K562 (cell line): ENCODE results near the gene KCNN3. TPM values are rescaled to one million over a fixed set of nuclear protein-coding genes. Genes with fewer than 3 reads are reported as not detected.

ENCODE experiments used
- ATAC-seq: fragments of 200-7000 bp; cut with Tn5 transposase; 3 replicates; pipeline ENCODE4 v1.9.1; 2020; ENCODE audit warnings: moderate library complexity
- BruUV-seq: library from RNA; stranded (reverse); fragments of 400-500 nt; replicated peaks from 2 replicates; lab custom pipeline; 2021; lab: Mats Ljungman, UMichigan
- CTCF ChIA-PET: fragments of 300-600 bp; formaldehyde crosslinking; extraction: SDS; loops from one replicate; lab custom pipeline; 2021; ENCODE audit warnings: low intra/inter-chr PET ratio; lab: Yijun Ruan, JAX
- POLR2A ChIA-PET: fragments of 300-600, 350-650 bp; sonication (Branson Sonifier 250); formaldehyde crosslinking; extraction: SDS; loops from one replicate; lab custom pipeline; 2021; ENCODE audit warnings: antibody characterized with exemption, inconsistent platforms; lab: Yijun Ruan, JAX
- DNase-seq, 4 experiments: peaks; one replicate each; pipeline versions ENCODE4 v3.0.0 to v3.0.0-alpha.2; 2011 to 2018; ENCODE audit warnings: low spot score in 3 of 4, mixed read lengths in 3 of 4; ENCODE audit errors: extremely low read depth in 1 of 4
- FAIRE-seq: peaks from 2 replicates; lab custom pipeline; 2011; peaks lifted over from hg19 to GRCh38; lab: Jason Lieb, UNC
- H2AFZ ChIP-seq: 2 replicates; pipeline ENCODE4 v1.6.0; 2011; ENCODE audit warnings: low read depth, low read length, control low read depth, inconsistent platforms
- H3K27ac ChIP-seq: fragments of 200-600 bp; 3 replicates; pipeline ENCODE4 v1.8.0; 2011; ENCODE audit warnings: low read depth, mild to moderate bottlenecking, control low read depth, inconsistent platforms, low read length, moderate library complexity, mixed read lengths; ENCODE audit errors: extremely low read depth
- H3K27me3 ChIP-seq, 2 experiments: fragments of 300-600 bp in 1 of 2; 2 replicates in 1 of 2; 3 replicates in 1 of 2; pipeline versions ENCODE4 v1.6.0 to v1.8.0; 2011; ENCODE audit warnings: inconsistent platforms in 2 of 2, low read length in 2 of 2, mild to moderate bottlenecking in 1 of 2, mixed read lengths in 1 of 2, moderate library complexity in 1 of 2; ENCODE audit not compliant: control insufficient read depth in 2 of 2, insufficient read depth in 2 of 2
- H3K36me3 ChIP-seq: fragments of 300-600 bp; 3 replicates; pipeline ENCODE4 v1.8.0; 2011; ENCODE audit warnings: mild to moderate bottlenecking, low read length, inconsistent platforms; ENCODE audit not compliant: control insufficient read depth, insufficient read depth
- H3K4me1 ChIP-seq, 2 experiments: fragments of 200-600 bp in 1 of 2; replicated peaks in 1 of 2; 2 replicates in 1 of 2; 3 replicates in 1 of 2; pipeline versions ENCODE4 v1.5.1 to v1.8.0; 2011; ENCODE audit warnings: inconsistent platforms in 2 of 2, low read length in 2 of 2, mild to moderate bottlenecking in 1 of 2, mixed read lengths in 1 of 2, moderate library complexity in 1 of 2; ENCODE audit not compliant: control insufficient read depth in 2 of 2, insufficient read depth in 2 of 2
- H3K4me2 ChIP-seq: 2 replicates; pipeline ENCODE4 v1.6.1; 2011; ENCODE audit warnings: low read length, control low read depth, inconsistent platforms, mixed read lengths; ENCODE audit not compliant: insufficient read depth
- H3K4me3 ChIP-seq: fragments of 200-600 bp; sonication (generic), shearing (Covaris generic); 2 replicates; pipeline ENCODE4 v1.5.1; 2016; ENCODE audit warnings: control low read depth, inconsistent platforms
- H3K79me2 ChIP-seq: fragments of 200-600 bp; 3 replicates; pipeline ENCODE4 v1.8.0; 2011; ENCODE audit warnings: low read length, inconsistent platforms; ENCODE audit not compliant: control insufficient read depth, insufficient read depth
- H3K9ac ChIP-seq, 2 experiments: 2 replicates each; pipeline versions ENCODE4 v1.6.0 to v1.6.1; 2011; ENCODE audit warnings: low read depth in 2 of 2, low read length in 2 of 2, control low read depth in 1 of 2, inconsistent platforms in 1 of 2, mild to moderate bottlenecking in 1 of 2, mixed read lengths in 1 of 2; ENCODE audit not compliant: insufficient read depth in 1 of 2
- H3K9me1 ChIP-seq: one replicate; pipeline ENCODE4 v1.6.0; 2011; ENCODE audit warnings: inconsistent platforms, mild to moderate bottlenecking, low read length, moderate library complexity; ENCODE audit not compliant: control insufficient read depth, insufficient read depth
- H3K9me3 ChIP-seq: replicated peaks from 2 replicates; pipeline ENCODE4 v1.5.1; 2011; ENCODE audit warnings: low read depth, low read length, inconsistent platforms; ENCODE audit not compliant: control insufficient read depth, insufficient read depth
- H4K20me1 ChIP-seq: replicated peaks from 2 replicates; pipeline ENCODE4 v1.6.1; 2011; ENCODE audit warnings: low read length, inconsistent platforms, mixed read lengths; ENCODE audit not compliant: control insufficient read depth, insufficient read depth
- ARID1B ChIP-seq: fragments of 450-650 bp; IDR thresholded peaks from 2 replicates; pipeline ENCODE4 v1.6.1; 2016; ENCODE audit warnings: antibody characterized with exemption, mild to moderate bottlenecking, inconsistent platforms
- CHD2 ChIP-seq: IDR thresholded peaks from 2 replicates; pipeline ENCODE4 v1.6.1; 2011; ENCODE audit warnings: low read depth, low read length
- GTF2F1 ChIP-seq: IDR thresholded peaks from 2 replicates; pipeline ENCODE4 v1.6.1; 2011; ENCODE audit warnings: low read depth, low read length, improper control_type of control experiment
- LARP7 ChIP-seq: fragments of 450-650 bp; IDR thresholded peaks from 2 replicates; pipeline ENCODE4 v1.6.1; 2016
- NFIC ChIP-seq: fragments of 450-650 bp; IDR thresholded peaks from 2 replicates; pipeline ENCODE4 v1.6.1; 2017; ENCODE audit warnings: mild to moderate bottlenecking, inconsistent platforms
- NONO ChIP-seq, 2 experiments: fragments of 200-400 bp in 1 of 2; fragments of 450-650 bp in 1 of 2; formaldehyde crosslinking in 1 of 2; IDR thresholded peaks; 2 replicates each; pipeline ENCODE4 v1.6.1; 2017; ENCODE audit warnings: low read depth in 2 of 2, mild to moderate bottlenecking in 2 of 2, moderate library complexity in 2 of 2, low read length in 1 of 2
- POLR2A ChIP-seq: fragments of 450-650 bp; conservative IDR thresholded peaks from 2 replicates; pipeline ENCODE4 v1.6.1; 2016
- PTTG1 ChIP-seq: fragments of 450-650 bp; IDR thresholded peaks from 2 replicates; pipeline ENCODE4 v1.6.1; 2016; ENCODE audit warnings: low read depth, mild to moderate bottlenecking, missing genetic modification characterization, missing compliant biosample characterization
- SMARCB1 ChIP-seq: IDR thresholded peaks from 2 replicates; pipeline ENCODE4 v1.6.1; 2011; ENCODE audit warnings: improper control_type of control experiment, low read depth; ENCODE audit not compliant: insufficient read length
- TAF9B ChIP-seq: fragments of 450-650 bp; IDR thresholded peaks from 2 replicates; pipeline ENCODE4 v1.6.1; 2018; ENCODE audit warnings: mild to moderate bottlenecking; ENCODE audit not compliant: partially characterized antibody
- TEAD1 ChIP-seq, 2 experiments: fragments of 450-650 bp in 1 of 2; sonication (generic) in 1 of 2; formaldehyde crosslinking; IDR thresholded peaks; 2 replicates each; pipeline versions ENCODE4 v1.4.0 to v1.8.0; 2020 to 2022; ENCODE audit warnings: mild to moderate bottlenecking in 2 of 2, missing genetic modification reagents in 1 of 2
- ZNF134 ChIP-seq: fragments of 250-450 bp; sonication (Bioruptor Pico); conservative IDR thresholded peaks from 2 replicates; pipeline ENCODE4 v1.4.0; 2020
- ZNF165 ChIP-seq: fragments of 250-450 bp; sonication (Bioruptor Pico); IDR thresholded peaks from 2 replicates; pipeline ENCODE4 v1.4.0; 2020; ENCODE audit warnings: borderline replicate concordance
- ZNF174 ChIP-seq: fragments of 250-450 bp; sonication (Bioruptor Pico); IDR thresholded peaks from 2 replicates; pipeline ENCODE4 v1.4.0; 2020; ENCODE audit warnings: mild to moderate bottlenecking
- ZNF239 ChIP-seq: fragments of 250-450 bp; sonication (Bioruptor Pico); IDR thresholded peaks from 2 replicates; pipeline ENCODE4 v1.4.0; 2020; ENCODE audit warnings: mild to moderate bottlenecking
- ZNF282 ChIP-seq: sonication (generic); formaldehyde crosslinking; IDR thresholded peaks from 2 replicates; pipeline ENCODE4 v1.8.1; 2023; ENCODE audit warnings: missing genetic modification reagents
- WGBS: fragments of 100-300 bp; shearing (Covaris generic); methylation state at CpG from one replicate; pipeline ENCODE4 v1.1.6; 2016; ENCODE audit warnings: low coverage, mixed read lengths; ENCODE audit not compliant: insufficient coverage; ENCODE audit errors: missing lambda C conversion rate; 5-methylcytosine and 5-hydroxymethylcytosine counted together
- in situ Hi-C: fragments of 300-500 bp; cut with MboI; formaldehyde crosslinking; loops from 4 replicates; pipeline ENCODE4 v1.15.0; 2018; ENCODE audit warnings: inconsistent platforms, mixed read lengths
- intact Hi-C: fragments of 100-400 bp; cut with micrococcal nuclease; formaldehyde crosslinking; loops from 2 replicates; pipeline ENCODE4 v1.14.2; 2022
- polyA plus RNA-seq, 8 experiments: library from polyadenylated mRNA; depleted of rRNA in 4 of 8; stranded (reverse) in 5 of 8; unstranded in 3 of 8; fragments of >200 nt; fragmentation: Nextera tagmentation in 2 of 8; fragmentation: Illumina TruSeq in 1 of 8; extraction: Ambion mirVana in 2 of 8; extraction: Trizol in 1 of 8; gene quantifications; 2 replicates each; pipeline versions ENCODE4 v1.2.1 to v1.2.3, GENCODE V29; 2011 to 2014; ENCODE audit warnings: inconsistent platforms in 1 of 8, missing spikeins in 1 of 8
- total RNA-seq, 7 experiments: library from RNA; depleted of rRNA in 6 of 7; stranded (reverse); fragments of >200 nt in 6 of 7; fragmentation: Illumina TruSeq in 2 of 7; extraction: Trizol in 2 of 7; gene quantifications; 2 replicates each; pipeline versions ENCODE4 v1.2.1 to v1.2.3, GENCODE V29; 2011 to 2021; ENCODE audit warnings: low replicate concordance in 1 of 7
- TF ChIP-seq, protein P1 (sequence below): sonication (generic); formaldehyde crosslinking; IDR thresholded peaks from 2 replicates; pipeline ENCODE4 v1.8.0; 2022; ENCODE audit warnings: mild to moderate bottlenecking, missing genetic modification reagents
- TF ChIP-seq, protein P2 (sequence below), 2 experiments: fragments of 450-650 bp; IDR thresholded peaks; 2 replicates each; pipeline ENCODE4 v1.6.1; 2016

The KCNN3 gene
- total and polyA plus RNA-seq, 9 of the 15 experiments (the other 6 are each of a cell fraction or from before 2014, with no cell fraction given) = 0.02 to 0.03 TPM; not detected in 7

DNA sequence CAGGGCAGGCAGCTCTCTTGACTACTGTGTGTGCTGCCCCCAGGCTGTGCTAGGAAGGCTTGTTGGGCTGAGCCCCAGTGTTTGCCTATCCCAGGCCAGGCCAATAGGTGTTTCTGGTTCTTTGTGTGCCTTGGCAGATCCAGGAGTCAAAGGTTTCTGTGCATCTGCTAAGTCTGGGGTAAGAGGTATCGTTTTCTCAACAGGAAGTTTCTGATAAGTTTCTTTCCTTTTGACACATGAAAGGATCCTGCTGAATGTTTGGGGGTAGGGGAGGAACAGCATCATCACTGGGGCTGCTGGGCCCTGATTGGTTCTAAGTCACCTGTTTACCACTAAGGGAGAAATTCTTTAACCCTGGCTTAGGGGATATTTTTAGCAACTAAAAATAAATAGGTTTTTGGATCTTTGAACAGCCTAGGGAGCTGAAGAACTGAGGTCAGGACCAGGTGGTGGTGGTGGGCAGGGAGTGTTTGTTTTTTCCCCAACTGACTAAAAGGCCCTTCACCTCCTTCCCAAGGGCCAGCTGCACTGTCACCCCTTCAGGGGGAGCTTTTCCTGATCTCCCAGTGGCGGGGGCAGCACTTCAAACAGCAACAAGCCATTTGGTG is 85.1 kb downstream of the KCNN3 start:
- FAIRE-seq (no peak), ATAC-seq (no peak), DNase-seq (no peak)
- H3K79me2 ChIP-seq = no peaks in the 10 kb centered on the region
- no peaks in the 10 kb centered on the region for H3K4me1 ChIP-seq
- H3K9me1 ChIP-seq = no peaks in the 10 kb centered on the region
- H3K27me3 ChIP-seq = peaks cover 32 to 68% of the 10 kb centered on the region in 2 experiments; a peak in 4 of 5 replicates
- no peaks in the 10 kb centered on the region for H3K9me3 ChIP-seq
- intact Hi-C loops = no loop called here
- 0 out of 2 replicates have a peak, but pooled peaks cover 7% of the 10 kb centered on the region for H4K20me1 ChIP-seq
- H3K36me3 ChIP-seq = no peaks in the 10 kb centered on the region
- 0% methylated on average over 2 of the region's 2 CpGs for WGBS
- H3K4me2 ChIP-seq = no peak overlapping the region
- no peak overlapping the region for H3K9ac ChIP-seq
- in situ Hi-C loops = no loop called here
- no peak overlapping the region for H3K27ac ChIP-seq
- POLR2A ChIA-PET = interaction anchor here (0.7 kb wide), 1 partner anchor 16 kb away, joined by 3 read pairs; no protein-coding TSS in a partner anchor
- BruUV-seq = no TSS peak
- no peak for TF ChIP-seq SMARCB1
- TF ChIP-seq TEAD1 (CRISPR knock-in tag; IDR thresholded peaks at IDR 0.05) = no peak
- TF ChIP-seq ZNF165 (CRISPR knock-in tag) = no peak
- TF ChIP-seq LARP7 = no peak
- no peak for TF ChIP-seq ZNF134
- TF ChIP-seq, protein P1, sequence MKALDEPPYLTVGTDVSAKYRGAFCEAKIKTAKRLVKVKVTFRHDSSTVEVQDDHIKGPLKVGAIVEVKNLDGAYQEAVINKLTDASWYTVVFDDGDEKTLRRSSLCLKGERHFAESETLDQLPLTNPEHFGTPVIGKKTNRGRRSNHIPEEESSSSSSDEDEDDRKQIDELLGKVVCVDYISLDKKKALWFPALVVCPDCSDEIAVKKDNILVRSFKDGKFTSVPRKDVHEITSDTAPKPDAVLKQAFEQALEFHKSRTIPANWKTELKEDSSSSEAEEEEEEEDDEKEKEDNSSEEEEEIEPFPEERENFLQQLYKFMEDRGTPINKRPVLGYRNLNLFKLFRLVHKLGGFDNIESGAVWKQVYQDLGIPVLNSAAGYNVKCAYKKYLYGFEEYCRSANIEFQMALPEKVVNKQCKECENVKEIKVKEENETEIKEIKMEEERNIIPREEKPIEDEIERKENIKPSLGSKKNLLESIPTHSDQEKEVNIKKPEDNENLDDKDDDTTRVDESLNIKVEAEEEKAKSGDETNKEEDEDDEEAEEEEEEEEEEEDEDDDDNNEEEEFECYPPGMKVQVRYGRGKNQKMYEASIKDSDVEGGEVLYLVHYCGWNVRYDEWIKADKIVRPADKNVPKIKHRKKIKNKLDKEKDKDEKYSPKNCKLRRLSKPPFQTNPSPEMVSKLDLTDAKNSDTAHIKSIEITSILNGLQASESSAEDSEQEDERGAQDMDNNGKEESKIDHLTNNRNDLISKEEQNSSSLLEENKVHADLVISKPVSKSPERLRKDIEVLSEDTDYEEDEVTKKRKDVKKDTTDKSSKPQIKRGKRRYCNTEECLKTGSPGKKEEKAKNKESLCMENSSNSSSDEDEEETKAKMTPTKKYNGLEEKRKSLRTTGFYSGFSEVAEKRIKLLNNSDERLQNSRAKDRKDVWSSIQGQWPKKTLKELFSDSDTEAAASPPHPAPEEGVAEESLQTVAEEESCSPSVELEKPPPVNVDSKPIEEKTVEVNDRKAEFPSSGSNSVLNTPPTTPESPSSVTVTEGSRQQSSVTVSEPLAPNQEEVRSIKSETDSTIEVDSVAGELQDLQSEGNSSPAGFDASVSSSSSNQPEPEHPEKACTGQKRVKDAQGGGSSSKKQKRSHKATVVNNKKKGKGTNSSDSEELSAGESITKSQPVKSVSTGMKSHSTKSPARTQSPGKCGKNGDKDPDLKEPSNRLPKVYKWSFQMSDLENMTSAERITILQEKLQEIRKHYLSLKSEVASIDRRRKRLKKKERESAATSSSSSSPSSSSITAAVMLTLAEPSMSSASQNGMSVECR (CRISPR knock-in tag) = no peak
- no peak for TF ChIP-seq PTTG1 (tag)
- no peak for TF ChIP-seq ZNF282 (CRISPR knock-in tag)
- TF ChIP-seq TAF9B = no peak
- no peak for TF ChIP-seq ZNF174 (CRISPR knock-in tag)
- no peak for TF ChIP-seq CHD2
- TF ChIP-seq GTF2F1 = no peak
- TF ChIP-seq ZNF239 (CRISPR knock-in tag) = no peak
- TF ChIP-seq ARID1B = no peak
- no peak for TF ChIP-seq POLR2A
- TF ChIP-seq NONO (IDR thresholded peaks at IDR 0.05; ENCODE audit: low read depth in 2 of 2, low read length in 1 of 2) = no peak
- TF ChIP-seq, protein P2, sequence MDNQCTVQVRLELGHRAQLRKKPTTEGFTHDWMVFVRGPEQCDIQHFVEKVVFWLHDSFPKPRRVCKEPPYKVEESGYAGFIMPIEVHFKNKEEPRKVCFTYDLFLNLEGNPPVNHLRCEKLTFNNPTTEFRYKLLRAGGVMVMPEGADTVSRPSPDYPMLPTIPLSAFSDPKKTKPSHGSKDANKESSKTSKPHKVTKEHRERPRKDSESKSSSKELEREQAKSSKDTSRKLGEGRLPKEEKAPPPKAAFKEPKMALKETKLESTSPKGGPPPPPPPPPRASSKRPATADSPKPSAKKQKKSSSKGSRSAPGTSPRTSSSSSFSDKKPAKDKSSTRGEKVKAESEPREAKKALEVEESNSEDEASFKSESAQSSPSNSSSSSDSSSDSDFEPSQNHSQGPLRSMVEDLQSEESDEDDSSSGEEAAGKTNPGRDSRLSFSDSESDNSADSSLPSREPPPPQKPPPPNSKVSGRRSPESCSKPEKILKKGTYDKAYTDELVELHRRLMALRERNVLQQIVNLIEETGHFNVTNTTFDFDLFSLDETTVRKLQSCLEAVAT (IDR thresholded peaks at IDR 0.05) = no peak
- no peak for TF ChIP-seq NFIC
- H3K4me3 ChIP-seq = no peak overlapping the region
- H2AFZ ChIP-seq = no peak overlapping the region
- CTCF ChIA-PET = no interaction called here
